Measurements from ENCODE around the gene CCDC91.

Gene CCDC91

GRCh38 chr12:28550757-28551704 lies 360.8 kb downstream of the CCDC91 start:
- DNase-seq: no peak

DNA sequence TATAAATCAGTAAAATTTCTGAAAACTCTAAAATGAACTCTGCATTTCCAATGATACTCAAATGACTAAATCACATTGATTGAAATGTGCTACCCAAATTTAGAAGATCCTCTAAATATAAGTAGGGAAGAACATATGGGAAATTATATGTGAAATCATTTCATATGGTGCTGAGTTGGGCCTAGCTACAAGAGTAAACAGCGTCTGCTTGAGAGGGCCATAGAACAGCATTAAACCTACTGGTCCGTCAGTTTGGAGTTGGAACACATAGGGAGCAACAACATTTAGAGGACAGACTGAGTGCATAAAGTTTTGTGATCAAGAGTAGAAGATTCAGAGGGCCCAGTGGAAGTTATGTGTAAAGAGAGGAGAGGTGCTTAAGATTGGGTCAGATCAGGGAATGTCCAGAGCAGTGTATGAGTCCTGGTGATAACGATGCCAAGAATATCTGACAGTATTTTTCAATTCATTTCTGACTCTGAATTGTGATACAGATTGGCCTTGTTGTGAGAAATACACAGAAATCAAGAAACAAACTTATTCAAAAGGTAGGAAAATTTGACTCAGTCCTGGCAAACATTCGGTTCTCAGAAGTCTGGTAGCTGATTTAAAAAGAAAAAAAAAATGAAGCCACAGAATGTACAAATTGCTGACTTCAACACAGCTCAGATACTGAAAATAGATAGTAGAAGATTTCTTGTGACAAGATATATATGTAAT lies 362.2 kb downstream of the CCDC91 start:
- no peak for DNase-seq

DNA sequence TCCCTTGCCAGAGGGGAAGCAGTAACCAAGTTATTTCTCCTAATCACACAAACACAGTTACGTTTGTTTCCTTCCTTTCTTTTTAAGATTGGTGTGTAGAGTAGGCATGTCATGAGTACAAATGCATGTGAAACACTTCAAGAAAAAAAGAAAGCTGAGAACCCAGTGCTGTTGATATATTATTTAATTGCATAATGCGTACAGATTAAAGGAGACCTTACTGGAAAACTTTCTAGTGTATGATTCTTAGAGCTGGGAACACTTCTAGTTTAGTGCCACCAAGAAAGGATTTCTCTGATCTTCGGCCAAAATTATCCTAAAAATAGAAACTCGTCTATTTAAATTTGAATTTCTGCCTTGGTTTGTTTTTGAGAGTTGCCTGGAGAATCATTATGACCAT lies 365.5 kb downstream of the CCDC91 start:
- no peak for DNase-seq

GRCh38 chr12:28558250-28558649 lies 368.0 kb downstream of the CCDC91 start:
- no peak for DNase-seq

DNA sequence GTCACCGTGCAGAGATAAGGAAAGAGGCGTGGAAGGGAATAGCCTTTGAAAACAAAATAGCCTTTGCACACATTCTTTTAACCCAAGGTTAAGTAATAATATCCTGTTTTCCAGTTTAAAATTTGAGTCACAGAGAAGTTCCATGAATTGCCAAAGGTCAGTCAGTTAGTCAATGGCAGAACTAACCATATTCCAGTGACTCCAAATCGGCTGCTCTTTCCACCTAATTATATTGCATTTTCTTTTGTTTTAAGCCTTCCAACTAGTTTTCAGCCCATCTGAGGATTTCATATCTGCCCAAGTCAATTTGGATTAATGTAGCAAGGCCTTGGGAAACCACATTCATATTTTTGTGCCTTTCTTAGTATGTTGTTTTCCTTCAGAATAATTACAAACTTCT lies 373.0 kb downstream of the CCDC91 start:
- DNase-seq: no peak

DNA sequence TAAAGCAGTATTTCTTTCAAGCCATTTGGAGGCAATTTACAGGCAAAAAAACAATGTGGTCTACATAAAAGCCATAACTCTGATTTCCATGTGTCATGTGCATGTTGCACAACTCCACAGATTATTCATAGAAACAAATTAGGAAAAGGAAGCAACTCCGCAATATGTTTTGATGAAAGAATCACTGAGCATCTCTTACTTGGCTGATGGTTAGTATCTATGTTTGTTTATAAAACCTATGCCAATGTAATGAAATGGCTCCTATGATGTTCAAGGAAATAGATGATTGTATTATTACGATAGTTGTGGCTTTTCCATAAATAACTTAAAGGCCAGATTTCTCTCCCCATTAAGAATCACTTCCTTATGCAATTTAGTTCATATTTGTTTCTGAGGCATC lies 373.7 kb downstream of the CCDC91 start:
- no peak for DNase-seq

DNA sequence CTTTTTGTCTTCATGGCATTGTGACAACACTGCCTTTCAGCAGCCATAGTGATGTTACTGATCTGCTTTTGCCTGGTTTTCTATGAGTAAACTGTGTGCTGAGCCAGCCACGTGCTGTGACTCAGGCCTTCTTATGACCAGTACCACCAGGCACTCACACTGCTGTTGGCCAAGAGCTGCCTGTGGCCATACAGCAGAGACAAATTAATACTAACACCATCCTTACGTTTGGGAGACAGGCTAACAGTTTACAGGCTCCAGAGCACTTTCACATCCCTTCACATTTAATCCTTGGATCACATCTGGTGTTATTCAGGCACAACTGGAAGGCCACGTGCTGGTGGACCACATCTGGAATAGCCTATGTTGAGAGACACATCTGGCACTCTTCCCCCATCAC lies 377.9 kb downstream of the CCDC91 start:
- DNase-seq: no peak

- no peak for DNase-seq
Measured at GRCh38 chr12:28568704-28569103, 378.4 kb downstream of the CCDC91 start.

GRCh38 chr12:28569698-28570411 lies 379.6 kb downstream of the CCDC91 start:
- DNase-seq: no peak

- DNase-seq: no peak
Measured at GRCh38 chr12:28570811-28571210, 380.6 kb downstream of the CCDC91 start.

DNA sequence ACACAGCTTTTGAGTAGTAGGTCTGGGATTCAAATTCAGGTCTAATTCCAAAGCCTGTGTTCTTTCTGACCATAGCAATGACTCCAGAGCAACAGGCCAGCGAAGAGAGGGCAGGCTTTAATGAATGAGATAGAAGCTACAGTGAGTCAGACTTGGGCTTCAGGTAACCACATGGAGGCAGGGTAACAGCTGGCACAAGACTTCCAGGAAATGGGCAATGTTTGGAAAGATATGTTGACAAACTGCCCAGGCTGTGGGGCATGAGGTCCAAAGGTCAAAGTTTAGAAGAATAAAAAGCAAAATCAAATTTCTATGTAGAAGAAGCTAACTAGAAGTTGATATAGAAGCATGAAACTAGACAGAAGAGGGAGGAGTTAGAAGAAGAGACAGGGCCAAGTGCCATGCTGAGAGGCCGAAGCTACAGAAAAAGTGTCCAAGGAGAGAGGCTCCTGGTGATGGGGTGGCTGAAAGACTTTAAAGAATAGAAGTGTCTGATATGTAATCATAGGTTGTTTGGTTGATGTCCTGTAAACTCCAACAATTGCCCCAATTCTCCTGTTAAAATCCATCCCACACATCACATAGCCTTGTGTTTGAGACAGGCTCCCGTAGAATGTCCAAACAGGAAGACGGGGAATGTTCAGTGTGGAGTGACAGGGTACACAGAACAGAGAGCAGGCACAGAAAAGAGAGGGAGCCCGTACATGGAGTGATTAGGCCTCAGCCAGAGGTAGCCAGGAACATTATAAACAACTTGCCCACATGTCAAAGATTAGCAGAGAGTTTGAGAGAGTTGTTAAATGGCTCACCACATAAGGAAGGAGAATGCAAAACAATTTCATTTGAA lies 384.7 kb downstream of the CCDC91 start:
- DNase-seq: no peak

DNA sequence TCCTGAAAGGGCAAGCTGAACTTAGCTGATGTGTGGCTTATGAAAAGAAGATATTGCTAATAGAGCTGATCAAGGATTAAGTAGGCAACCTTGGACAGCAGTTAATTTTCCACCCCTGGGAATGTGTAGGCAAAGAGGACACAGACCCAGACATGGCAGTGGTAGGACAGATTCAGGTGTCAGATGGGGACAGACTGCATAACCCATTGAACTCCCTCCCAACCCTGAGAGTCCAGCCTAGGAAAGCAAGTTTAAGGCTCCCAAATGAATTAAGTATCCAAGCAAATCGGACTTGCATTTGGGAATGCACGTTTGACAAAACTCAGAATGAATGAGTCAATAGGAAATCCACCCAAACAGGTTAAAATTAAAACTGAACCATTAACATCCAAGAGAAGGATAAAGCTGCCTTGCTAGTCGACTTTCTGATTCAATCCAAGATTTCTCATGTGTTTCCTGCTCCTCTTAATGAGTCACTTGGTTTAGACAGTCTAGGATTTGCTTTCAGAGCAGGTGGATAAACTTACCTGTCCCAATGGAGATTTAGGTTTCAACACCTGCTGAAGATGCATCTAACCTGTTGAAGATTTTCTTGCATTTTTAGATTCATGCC lies 385.4 kb downstream of the CCDC91 start:
- DNase-seq: no peak

GRCh38 chr12:28578361-28578760 lies 388.1 kb downstream of the CCDC91 start:
- no peak for DNase-seq

- DNase-seq: no peak
Measured at GRCh38 chr12:28578833-28579252, 388.6 kb downstream of the CCDC91 start.

- DNase-seq: no peak
Measured at GRCh38 chr12:28582672-28583376, 392.6 kb downstream of the CCDC91 start.

DNA sequence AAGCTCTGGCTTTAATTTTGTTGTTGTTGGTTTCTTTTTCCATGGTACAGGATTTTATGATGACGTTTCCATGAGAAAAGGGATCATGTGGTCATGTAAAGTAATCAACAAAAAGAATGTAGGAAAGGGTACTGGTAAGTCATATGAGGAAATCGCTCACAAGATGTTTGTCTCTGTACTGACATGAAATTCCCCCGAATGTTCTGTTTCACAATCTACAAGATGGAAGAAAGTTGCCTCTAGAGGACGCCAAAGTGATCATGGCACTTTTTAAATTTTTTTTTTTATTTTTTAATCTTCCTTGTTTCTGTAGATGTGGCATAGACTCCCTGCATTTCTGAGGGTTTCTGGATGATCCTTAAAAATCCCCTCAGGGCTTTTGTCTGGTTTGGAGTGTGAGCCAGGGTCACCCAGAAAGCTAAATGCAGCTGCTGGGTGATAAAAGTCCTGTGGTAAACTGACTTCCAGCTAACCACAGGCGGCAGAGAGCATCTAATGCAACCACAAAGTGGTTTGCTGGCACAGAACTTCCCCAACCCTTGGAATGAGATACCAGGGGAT lies 393.5 kb downstream of the CCDC91 start:
- no peak for DNase-seq

- DNase-seq: no peak
Measured at GRCh38 chr12:28585146-28585545, 394.9 kb downstream of the CCDC91 start.

DNA sequence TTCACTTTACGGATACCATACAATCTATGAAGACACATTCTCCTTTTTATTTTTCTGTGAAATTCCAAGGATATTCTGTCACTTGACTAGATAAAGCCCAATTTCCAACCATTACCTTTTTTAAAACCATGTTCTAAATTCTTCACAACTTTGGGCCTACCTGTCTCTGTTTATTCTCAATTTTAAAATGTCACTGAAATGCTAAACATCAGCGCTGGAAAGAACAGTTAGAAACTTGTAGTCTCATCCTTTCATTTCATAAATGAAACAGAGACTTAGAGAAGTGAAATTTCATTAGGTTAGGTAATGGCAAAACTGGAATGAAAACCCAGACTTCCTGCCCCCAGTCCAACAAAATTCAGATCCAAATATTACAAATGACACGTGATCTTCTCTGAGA lies 396.2 kb downstream of the CCDC91 start:
- no peak for DNase-seq

- no peak for DNase-seq
Measured at GRCh38 chr12:28591831-28592230, 401.6 kb downstream of the CCDC91 start.

Data from stimulated activated CD4-positive, alpha-beta T cell treated with anti-CD3 and anti-CD28 coated beads, Interleukin-2, amount 100 ng/mL, for 48 hours (primary cell).